ENCODE results near the gene CROCC.
A peak's percentile ranks its signal among the peaks of the same experiment; 100 is the strongest.

Gene CROCC

DNA sequence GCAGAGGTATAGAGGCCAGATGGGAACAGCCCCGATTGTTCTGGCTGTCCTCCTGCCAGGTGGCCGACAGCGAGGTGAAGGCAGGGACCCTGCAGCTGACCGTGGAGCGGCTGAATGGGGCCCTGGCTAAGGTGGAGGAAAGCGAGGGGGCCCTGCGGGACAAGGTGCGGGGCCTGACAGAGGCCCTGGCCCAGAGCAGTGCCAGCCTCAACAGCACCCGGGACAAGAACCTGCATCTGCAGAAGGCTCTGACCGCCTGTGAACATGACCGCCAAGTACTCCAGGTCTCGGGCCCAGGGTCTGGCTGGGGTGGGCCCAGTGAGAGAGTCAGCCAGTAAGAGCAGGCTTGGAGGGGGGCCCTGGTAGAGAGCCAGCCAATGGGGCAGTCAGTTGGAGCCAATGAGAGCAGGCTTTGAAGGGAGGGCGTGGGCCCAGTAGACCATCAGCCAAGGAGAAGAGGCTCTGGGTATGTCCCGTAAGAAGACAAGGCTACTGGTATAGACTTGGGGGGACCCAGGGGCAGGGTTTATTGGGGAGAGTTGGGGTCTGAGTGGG is 47.4 kb downstream of the CROCC start:
- DNase-seq (ENCODE audit: low spot score) = no peak

DNA sequence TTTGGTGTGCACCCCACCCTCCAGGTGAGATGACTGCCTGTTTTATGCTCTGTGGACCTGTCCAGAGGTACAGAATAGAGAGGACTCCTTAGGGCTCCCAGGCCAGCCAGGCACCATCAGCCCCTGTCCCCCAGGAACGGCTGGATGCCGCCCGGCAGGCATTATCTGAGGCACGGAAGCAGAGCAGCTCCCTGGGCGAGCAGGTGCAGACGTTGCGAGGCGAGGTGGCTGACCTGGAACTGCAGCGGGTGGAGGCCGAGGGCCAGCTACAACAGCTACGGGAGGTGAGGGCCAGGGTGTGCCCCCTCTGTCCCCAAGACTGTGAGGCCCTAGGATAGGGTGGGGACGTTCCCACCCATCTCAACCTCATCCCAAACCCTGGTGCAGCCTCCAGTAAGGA is 47.9 kb downstream of the CROCC start:
- DNase-seq (ENCODE audit: low spot score) = no peak

DNA sequence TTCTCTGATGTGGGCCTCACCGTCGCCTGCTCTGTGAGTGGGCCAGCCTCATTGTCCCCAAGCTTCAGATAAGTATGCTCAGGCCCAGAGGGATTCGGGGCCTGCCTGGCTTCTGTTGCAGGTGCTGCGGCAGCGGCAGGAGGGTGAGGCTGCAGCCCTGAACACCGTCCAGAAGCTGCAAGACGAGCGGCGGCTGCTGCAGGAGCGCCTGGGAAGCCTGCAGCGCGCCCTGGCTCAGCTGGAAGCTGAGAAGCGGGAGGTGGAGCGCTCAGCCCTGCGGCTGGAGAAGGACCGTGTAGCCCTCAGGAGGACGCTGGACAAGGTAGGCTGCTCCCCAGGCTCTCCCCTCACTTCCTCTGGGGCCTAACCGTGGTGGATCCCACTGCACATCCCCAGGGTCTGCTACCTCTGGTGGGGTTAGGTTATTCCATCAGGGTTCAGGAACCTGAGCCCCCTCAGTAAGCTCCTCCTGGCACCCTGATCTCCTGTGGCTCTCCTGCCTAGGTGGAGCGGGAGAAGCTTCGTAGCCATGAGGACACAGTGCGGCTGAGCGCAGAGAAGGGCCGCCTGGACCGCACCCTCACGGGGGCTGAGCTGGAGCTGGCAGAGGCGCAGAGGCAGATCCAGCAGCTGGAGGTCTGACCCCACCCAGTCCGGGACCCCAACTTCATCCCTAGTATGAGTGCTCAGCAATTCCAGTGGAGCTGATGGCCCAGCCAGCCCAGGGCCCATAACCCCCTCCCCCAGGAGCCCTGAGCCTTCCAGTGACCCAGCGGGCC is 48.6 kb downstream of the CROCC start:
- no peak for DNase-seq (ENCODE audit: low spot score)

GRCh38 chr1:16971341-16972188 is 49.8 kb downstream of the CROCC start:
- DNase-seq (ENCODE audit: low spot score) = peak; percentile 54

DNA sequence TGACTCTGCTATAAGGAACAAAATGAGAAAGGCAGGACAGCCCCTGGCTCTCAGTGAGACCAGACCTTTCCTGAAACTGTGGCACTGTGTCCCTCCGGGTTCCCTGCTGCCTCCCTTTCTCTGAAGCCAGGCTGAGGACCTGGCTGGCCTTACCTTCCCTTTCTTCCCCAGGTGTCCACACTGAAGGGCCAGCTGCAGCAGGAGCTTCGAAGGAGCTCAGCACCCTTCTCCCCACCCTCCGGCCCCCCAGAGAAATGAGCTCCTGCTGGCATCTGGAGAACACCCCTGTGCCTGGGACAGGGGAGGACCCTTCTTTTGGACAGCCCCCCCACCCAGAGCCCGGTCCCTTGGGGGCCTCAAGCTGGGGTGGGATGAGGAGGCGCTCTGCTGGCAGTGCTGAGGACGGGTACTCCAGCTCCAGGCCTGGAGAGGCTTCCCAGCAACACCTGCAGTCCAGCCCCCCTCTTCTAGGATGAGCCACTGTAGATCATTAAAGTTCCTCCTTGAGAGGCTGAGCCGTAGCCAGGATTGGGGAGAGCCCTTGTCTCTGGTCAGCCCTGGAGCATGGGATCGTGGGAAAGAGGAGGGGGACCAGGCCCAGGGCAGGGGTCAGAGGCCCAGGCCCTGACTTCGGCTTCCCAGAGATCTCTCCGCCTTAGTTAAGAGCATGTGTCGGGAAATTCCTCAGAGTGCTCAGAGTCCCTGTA is 50.6 kb downstream of the CROCC start:
- DNase-seq (ENCODE audit: low spot score) = no peak

DNA sequence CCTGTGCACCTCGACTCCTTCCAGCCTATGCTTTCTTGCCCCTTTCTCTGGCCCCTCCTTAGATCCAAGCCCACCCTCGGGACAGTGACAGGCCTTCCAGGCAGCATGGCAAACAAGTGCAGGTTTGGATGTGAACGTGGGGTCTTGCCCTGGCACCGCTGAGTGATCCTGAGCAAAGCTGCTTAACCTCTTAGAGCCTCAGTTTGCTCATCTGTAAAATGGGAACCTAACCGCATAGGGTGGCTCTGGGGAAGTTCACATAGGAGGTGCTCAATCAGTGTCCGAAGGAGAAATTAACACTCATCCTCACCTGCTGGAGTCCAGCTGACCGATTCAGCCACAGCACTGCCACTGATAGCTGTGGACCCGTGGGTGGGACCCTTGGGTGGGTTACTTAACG is 51.5 kb downstream of the CROCC start:
- no peak for DNase-seq (ENCODE audit: low spot score)

DNA sequence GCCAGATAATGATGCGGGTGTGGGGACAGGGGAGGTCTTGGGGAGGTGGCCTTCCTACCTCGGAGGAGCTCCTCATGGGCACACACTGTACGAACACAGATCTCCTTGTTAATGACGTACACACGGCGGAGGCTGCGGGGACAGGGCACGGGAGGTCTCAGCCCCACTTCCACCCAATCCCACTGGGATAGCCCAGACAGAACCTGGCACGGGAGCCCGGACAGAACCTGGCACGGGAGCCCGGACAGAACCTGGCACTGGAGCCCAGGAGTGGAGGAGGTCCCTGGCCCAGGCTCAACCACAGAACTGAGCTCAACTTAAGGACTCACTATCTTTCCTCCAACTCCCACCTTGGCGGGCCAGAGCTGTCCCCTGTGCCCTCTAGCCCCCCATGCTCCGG is 53.5 kb downstream of the CROCC start:
- DNase-seq (ENCODE audit: low spot score) = no peak

GRCh38 chr1:16975838-16976237 is 54.1 kb downstream of the CROCC start:
- DNase-seq (ENCODE audit: low spot score) = no peak

DNA sequence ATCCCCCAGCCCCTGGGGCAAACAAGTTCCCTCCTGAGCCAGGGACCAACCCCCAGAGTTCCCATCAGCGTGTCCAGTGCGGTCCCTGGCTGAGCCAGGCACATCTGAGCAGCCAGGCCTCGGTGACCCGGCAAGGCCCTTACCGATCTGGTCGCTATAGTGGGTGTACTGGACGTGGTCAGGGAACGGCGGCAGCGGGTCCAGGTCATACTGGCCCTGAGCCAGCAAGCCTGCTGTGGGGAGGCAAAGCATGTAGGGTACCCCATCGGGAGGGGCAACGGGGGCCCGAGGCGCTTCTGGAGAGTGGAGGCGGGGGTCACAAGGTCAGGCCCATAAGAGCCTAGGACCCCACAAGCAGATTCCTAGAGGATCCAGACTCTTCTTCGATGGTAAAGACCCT is 55.2 kb downstream of the CROCC start:
- DNase-seq (ENCODE audit: low spot score) = no peak

DNA sequence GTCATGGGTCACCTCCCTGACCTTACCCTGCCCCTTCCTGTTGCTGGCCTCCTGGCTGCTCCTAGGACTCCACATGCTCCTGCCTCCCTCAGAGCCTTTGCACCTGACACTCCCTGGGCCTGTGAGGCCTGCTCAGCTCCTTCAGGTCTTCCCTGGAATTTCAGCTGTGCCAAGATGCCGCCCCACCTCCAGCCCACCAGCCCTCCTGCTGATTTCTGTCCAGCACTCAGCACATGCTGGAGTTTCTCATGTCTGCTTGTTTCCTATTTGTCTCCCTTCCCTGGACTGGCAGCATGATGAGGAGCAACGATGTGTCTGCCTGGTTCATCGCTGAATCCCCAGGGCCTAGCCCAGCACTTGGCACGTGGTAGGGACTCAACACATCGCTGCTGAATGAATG is 55.6 kb downstream of the CROCC start:
- no peak for DNase-seq (ENCODE audit: low spot score)

- DNase-seq (ENCODE audit: low spot score) = no peak
Measured at GRCh38 chr1:16978139-16978538, 56.4 kb downstream of the CROCC start.

GRCh38 chr1:16978567-16979474 is 57.1 kb downstream of the CROCC start:
- no peak for DNase-seq (ENCODE audit: low spot score)

- no peak for DNase-seq (ENCODE audit: low spot score)
Measured at GRCh38 chr1:16979475-16980327, 58.0 kb downstream of the CROCC start.

DNA sequence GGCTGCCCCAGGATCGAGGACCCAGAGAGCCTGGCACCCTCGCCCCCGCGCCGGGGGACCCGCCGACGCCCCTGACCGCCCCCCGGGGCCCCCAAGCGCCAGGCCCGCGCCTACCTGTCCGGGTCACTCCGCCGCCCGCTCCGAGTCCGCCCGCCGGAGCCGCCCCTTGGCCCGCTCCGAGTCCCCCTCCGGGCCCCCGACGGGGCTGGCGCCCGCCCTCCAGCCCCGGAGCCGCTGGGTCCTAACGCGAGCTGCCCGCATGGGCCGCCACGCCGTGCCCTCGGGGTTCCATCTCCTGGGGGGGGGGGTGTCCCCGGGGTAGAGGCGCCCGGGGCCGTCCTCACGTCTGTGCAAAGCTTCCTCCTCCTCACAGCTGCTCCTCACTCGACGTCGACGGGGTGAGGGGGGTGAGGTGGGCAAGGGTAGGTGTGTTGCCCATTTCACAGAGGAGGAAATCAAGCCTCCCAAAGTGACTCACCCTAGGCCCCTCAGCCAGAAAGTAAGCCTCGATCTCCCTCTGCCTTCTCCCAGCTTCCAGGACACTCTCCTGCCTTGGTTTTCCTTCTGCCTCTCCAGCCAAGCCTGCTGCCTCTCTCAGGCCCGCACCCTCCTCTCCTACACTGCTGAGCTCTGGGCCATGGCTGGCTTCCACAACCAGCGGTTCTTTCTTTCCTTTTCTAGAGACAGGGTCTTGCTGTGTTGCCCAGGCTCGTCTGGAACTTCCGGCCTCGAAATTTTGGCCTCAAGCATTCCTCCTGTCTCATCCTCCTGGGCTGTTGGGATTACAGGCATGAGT is 58.9 kb downstream of the CROCC start, which contains the start of gene MFAP2:
MFAP2 (minus strand) TSS at position 148 of the 796 bp plus-strand sequence. CDS start 2,347 bp downstream, outside the sequence.
- no peak for DNase-seq (ENCODE audit: low spot score)

DNA sequence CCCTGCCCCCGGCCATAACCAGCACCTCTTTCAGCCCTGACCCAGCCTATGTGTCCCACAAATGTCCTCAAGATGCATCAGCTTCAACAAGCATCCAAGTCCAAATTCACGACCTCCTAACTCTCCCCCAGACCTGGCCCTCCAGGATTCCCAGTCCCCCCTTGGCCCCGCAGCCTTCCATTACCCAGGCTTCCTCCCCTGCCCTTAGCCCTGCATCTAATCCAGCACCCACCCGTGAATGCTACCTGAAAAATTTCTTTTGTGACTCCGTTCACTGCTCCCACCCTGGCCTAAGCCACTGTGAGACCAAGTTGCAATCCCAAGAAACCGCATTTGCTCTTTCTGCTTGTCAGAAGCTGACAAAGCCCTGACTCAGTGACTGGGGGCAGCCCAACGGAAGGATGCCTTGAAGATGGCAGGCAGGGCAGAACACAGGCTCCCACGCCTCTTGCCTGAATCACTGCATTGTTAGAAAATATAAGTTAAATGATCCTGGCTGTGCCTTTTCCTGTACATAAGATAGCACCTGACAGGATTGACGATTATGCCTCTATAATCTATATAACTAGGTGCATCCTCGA is 59.6 kb downstream of the CROCC start:
- DNase-seq (ENCODE audit: low spot score) = no peak

DNA sequence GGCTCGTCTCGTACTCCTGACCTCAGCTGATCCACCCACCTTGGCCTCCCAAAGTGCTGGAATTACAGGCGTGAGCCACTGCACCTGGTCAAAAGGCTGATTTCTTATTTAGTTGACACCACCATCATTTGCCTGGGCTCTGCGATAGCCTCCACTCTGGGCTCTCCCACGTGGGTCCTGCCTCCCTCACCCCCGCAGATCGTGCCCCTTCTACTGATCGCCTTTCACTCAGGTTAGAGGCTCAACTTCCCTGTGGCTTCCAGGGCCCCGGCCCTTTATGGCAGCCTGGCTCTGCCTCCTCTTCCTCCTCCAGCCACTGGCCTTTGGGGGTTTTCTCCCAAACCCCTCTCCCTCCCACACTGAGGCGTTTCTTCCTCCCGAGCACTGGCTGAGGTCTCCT is 61.2 kb downstream of the CROCC start:
- DNase-seq (ENCODE audit: low spot score) = no peak

GRCh38 chr1:16983649-16984048 is 61.9 kb downstream of the CROCC start:
- DNase-seq (ENCODE audit: low spot score) = no peak

GRCh38 chr1:16984717-16985116 is 63.0 kb downstream of the CROCC start:
- no peak for DNase-seq (ENCODE audit: low spot score)

- no peak for DNase-seq (ENCODE audit: low spot score)
Measured at GRCh38 chr1:16986113-16986512, 64.4 kb downstream of the CROCC start.
